OCI-LY7 (cell line): ENCODE measurements around the gene GRM4. TPM values are rescaled to one million over a fixed set of nuclear protein-coding genes. Genes with fewer than 3 reads are reported as not detected.

ENCODE experiments used
- BruUV-seq: library from RNA; stranded (reverse); fragments of 400-500 nt; replicated peaks from 2 replicates; lab custom pipeline; 2021; lab: Mats Ljungman, UMichigan
- CTCF ChIA-PET: fragments of 300-600 bp; sonication (Branson Sonifier 250); formaldehyde crosslinking; loops from one replicate; lab custom pipeline; 2022; ENCODE audit warnings: antibody characterized with exemption; ENCODE audit not compliant: unreplicated experiment; lab: Charles Lee
- POLR2A ChIA-PET: fragments of 300-600 bp; sonication (Branson Sonifier 250); formaldehyde crosslinking; loops from one replicate; lab custom pipeline; 2022; ENCODE audit warnings: antibody characterized with exemption; lab: Charles Lee
- DNase-seq: peaks from one replicate; pipeline ENCODE4 v3.0.0-alpha.2; 2015; ENCODE audit warnings: low spot score
- H2AFZ ChIP-seq: fragments of 200-600 bp; sonication (generic), shearing (Covaris generic); 2 replicates; pipeline ENCODE4 v1.6.1; 2014; ENCODE audit warnings: mild to moderate bottlenecking, antibody characterized with exemption, low read length, moderate library complexity
- H3K27ac ChIP-seq: fragments of 200-600 bp; sonication (generic); 2 replicates; pipeline ENCODE4 v1.5.1; 2014; ENCODE audit warnings: mixed run types, low read depth, mild to moderate bottlenecking, moderate library complexity, low read length, inconsistent platforms; ENCODE audit not compliant: poor library complexity, severe bottlenecking
- H3K36me3 ChIP-seq: fragments of 200-600 bp; sonication (generic); 2 replicates; pipeline ENCODE4 v1.6.1; 2014; ENCODE audit warnings: mild to moderate bottlenecking, antibody characterized with exemption, low read length, moderate library complexity, mixed read lengths; ENCODE audit not compliant: insufficient read depth
- H3K4me1 ChIP-seq: fragments of 200-600 bp; sonication (generic); 2 replicates; pipeline ENCODE4 v1.5.1; 2014; ENCODE audit warnings: mild to moderate bottlenecking, low read length; ENCODE audit not compliant: insufficient read depth, poor library complexity, severe bottlenecking
- H3K4me2 ChIP-seq: fragments of 200-600 bp; sonication (generic); 2 replicates; pipeline ENCODE4 v1.6.1; 2014; ENCODE audit warnings: mild to moderate bottlenecking, low read length
- H3K4me3 ChIP-seq: fragments of 200-600 bp; sonication (generic); 2 replicates; pipeline ENCODE4 v1.5.1; 2014; ENCODE audit warnings: mild to moderate bottlenecking, low read depth, low read length; ENCODE audit not compliant: poor library complexity, severe bottlenecking
- H3K79me2 ChIP-seq: fragments of 200-600 bp; sonication (generic); 2 replicates; pipeline ENCODE4 v1.6.1; 2016; ENCODE audit warnings: low read depth, mild to moderate bottlenecking, low read length, moderate library complexity, mixed read lengths; ENCODE audit not compliant: insufficient read depth
- H3K9me2 ChIP-seq: fragments of 200-600 bp; sonication (generic); 2 replicates; pipeline ENCODE4 v1.6.1; 2016; ENCODE audit warnings: mild to moderate bottlenecking, low read length, mixed read lengths; ENCODE audit not compliant: insufficient read depth
- H3K9me3 ChIP-seq: fragments of 200-600 bp; sonication (generic); 2 replicates; pipeline ENCODE4 v1.6.1; 2014; ENCODE audit warnings: mild to moderate bottlenecking, mixed run types, low read length, mixed read lengths
- H4K20me1 ChIP-seq: fragments of 200-600 bp; sonication (generic); 2 replicates; pipeline ENCODE4 v1.6.1; 2014; ENCODE audit warnings: mild to moderate bottlenecking, antibody characterized with exemption, low read length, moderate library complexity, mixed read lengths; ENCODE audit not compliant: insufficient read depth
- EZH2phosphoT487 ChIP-seq: fragments of 200-600 bp; sonication (generic); IDR thresholded peaks from 2 replicates; pipeline ENCODE4 v1.6.1; 2018; ENCODE audit warnings: low read depth, borderline replicate concordance, mild to moderate bottlenecking, mixed run types, antibody characterized with exemption, low read length, moderate library complexity, mixed read lengths
- intact Hi-C: fragments of 100-400 bp; cut with micrococcal nuclease; formaldehyde crosslinking; loops from one replicate; pipeline ENCODE4 v1.10.0; 2022; ENCODE audit not compliant: unreplicated experiment
- total RNA-seq, 2 experiments: library from RNA; depleted of rRNA in 1 of 2; stranded (reverse); fragments of >200 nt in 1 of 2; shearing (Covaris generic) in 1 of 2; gene quantifications; 2 replicates each; pipeline ENCODE4 v1.2.3, GENCODE V29; 2014 to 2022
- TF ChIP-seq, protein P1 (sequence below): fragments of 200-600 bp; sonication (generic); conservative IDR thresholded peaks from 2 replicates; pipeline ENCODE4 v1.5.1; 2014; ENCODE audit warnings: mild to moderate bottlenecking, antibody characterized with exemption, low read length, moderate library complexity, mixed read lengths

GRM4 gene
- total RNA-seq, 2 experiments from 2014 or later, result 0.73 to 1.3 TPM

DNA sequence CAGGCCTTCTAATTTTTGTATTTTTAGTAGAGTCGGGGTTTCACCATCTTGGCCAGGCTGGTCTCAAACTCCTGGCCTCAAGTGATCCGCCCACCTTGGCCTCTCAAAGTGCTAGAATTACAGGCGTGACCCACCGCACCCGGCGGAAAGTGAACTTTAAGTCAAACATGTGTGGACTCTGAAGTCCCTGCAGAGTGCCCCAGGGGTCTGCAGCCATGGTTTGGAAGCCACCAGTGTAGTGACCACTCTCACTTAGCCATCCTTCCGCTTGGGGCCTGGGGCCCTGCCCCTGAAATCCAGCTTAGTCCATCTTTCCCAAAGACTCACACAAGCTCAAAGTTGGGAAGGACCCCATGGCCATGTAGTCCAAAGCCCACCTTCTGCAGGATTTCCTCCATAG lies 164.5 kb downstream of the GRM4 start:
- no peaks in the 10 kb centered on the region for H3K9me3 ChIP-seq
- no peaks in the 10 kb centered on the region for H3K4me1 ChIP-seq
- no peak overlapping the region for H3K27ac ChIP-seq
- no peaks in the 10 kb centered on the region for H3K9me2 ChIP-seq
- no peak overlapping the region for H2AFZ ChIP-seq
- H4K20me1 ChIP-seq, result no peaks in the 10 kb centered on the region
- H3K79me2 ChIP-seq, result no peaks in the 10 kb centered on the region
- ChIA-PET POLR2A (no interaction called here), CTCF (no interaction called here)
- TF ChIP-seq, protein P1, sequence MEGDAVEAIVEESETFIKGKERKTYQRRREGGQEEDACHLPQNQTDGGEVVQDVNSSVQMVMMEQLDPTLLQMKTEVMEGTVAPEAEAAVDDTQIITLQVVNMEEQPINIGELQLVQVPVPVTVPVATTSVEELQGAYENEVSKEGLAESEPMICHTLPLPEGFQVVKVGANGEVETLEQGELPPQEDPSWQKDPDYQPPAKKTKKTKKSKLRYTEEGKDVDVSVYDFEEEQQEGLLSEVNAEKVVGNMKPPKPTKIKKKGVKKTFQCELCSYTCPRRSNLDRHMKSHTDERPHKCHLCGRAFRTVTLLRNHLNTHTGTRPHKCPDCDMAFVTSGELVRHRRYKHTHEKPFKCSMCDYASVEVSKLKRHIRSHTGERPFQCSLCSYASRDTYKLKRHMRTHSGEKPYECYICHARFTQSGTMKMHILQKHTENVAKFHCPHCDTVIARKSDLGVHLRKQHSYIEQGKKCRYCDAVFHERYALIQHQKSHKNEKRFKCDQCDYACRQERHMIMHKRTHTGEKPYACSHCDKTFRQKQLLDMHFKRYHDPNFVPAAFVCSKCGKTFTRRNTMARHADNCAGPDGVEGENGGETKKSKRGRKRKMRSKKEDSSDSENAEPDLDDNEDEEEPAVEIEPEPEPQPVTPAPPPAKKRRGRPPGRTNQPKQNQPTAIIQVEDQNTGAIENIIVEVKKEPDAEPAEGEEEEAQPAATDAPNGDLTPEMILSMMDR, result no peak
- no peak for TF ChIP-seq EZH2phosphoT487
- BruUV-seq, result no TSS peak
- no peaks in the 10 kb centered on the region for H3K36me3 ChIP-seq
- intact Hi-C loops, result no loop called here
- H3K4me3 ChIP-seq, result no peak overlapping the region
- no peak overlapping the region for H3K4me2 ChIP-seq
- DNase-seq, result no peak

DNA sequence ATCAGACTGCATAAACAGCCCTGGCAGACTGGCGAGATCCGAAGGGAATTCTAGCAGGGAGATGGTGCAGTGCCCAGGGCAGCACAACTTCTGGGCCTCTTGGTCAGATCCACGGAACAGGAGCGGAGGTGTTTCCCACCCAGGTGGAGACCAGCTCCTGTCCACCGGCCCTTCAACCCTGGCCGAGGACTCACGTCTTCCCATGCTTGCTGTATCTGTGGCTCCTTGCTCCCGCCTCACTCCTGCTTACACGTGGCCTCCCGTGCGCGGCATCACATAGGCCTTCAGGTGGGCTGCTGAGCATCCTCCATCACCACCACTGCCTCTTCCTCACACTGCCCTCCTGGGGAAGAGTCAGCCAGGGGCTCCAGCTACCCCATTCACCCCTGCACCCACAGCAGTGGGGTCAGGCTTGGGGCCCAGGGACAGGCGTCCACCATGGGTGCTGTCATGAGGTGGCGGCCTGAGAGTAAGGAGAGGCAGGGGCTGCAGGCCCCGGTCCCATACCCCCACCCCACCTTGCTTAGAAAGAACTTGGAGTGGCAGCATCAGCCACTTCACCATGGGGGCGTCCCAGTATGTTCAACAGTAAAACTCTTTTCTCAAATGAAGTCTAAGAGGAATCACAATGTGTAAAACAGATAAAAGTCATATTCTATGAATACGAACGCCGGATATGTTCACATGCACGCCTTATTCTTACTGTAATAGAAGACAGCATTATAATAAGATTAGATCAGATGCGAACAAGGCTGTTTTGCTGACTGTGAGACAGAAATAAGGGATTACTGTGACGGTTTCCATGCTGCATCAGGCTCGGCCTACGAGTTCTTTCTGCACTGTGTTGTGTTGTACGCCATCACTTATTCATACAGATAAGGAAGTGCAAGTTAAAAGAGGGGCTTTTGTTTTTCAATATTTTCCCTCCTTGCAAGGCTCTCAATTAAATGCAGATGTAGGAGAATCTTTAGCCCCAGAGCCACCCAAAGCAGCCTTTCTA lies 165.4 kb downstream of the GRM4 start:
- Histone ChIP-seq H4K20me1 (no peaks in the 10 kb centered on the region), H3K4me1 (no peaks in the 10 kb centered on the region), H3K9me3 (no peaks in the 10 kb centered on the region), H3K4me2 (no peak overlapping the region), H3K27ac (no peak overlapping the region), H3K36me3 (no peaks in the 10 kb centered on the region), H3K4me3 (no peak overlapping the region), H2AFZ (no peak overlapping the region), H3K9me2 (no peaks in the 10 kb centered on the region), H3K79me2 (no peaks in the 10 kb centered on the region)
- no peak for DNase-seq
- no TSS peak for BruUV-seq
- intact Hi-C loops, result no loop called here
- ChIA-PET CTCF (no interaction called here), POLR2A (no interaction called here)
- no peak for TF ChIP-seq EZH2phosphoT487
- TF ChIP-seq, protein P1, result no peak

DNA sequence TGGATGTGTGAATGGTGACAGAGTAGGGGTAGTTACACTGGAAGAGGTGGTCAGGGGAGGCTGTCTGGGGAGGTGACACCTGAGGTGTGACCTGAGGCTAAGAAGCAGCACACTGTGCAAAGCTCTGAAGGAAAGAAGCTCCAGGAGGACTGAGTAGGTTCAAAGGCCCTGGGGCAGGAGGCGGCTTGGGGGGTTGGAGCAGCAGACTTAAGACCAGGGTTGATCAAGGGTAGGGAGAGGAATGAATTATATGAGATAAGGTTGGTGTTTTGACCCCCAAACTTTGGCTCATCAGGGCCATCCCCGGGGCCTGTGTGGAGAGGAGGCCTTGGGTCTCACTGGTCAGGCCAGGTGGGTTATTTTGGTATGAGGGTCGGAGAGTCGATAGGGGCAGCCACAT lies 166.1 kb downstream of the GRM4 start:
- BruUV-seq, result no TSS peak
- Histone ChIP-seq H3K4me2 (no peak overlapping the region), H3K4me3 (no peak overlapping the region), H3K36me3 (no peaks in the 10 kb centered on the region), H3K9me2 (no peaks in the 10 kb centered on the region), H4K20me1 (no peaks in the 10 kb centered on the region), H3K4me1 (no peaks in the 10 kb centered on the region), H2AFZ (no peak overlapping the region), H3K79me2 (no peaks in the 10 kb centered on the region), H3K9me3 (no peaks in the 10 kb centered on the region), H3K27ac (no peak overlapping the region)
- POLR2A ChIA-PET, result no interaction called here
- intact Hi-C loops, result no loop called here
- CTCF ChIA-PET, result no interaction called here
- TF ChIP-seq, protein P1, result no peak
- DNase-seq, result no peak
